Hypothalamus (tissue), 51 donors: ENCODE data around the gene PLXNA3.

ENCODE experiments used
- DNase-seq, 51 donors: peaks; one replicate each; lab custom pipeline; 2025; lab: John Stamatoyannopoulos, UW

Gene PLXNA3

DNA sequence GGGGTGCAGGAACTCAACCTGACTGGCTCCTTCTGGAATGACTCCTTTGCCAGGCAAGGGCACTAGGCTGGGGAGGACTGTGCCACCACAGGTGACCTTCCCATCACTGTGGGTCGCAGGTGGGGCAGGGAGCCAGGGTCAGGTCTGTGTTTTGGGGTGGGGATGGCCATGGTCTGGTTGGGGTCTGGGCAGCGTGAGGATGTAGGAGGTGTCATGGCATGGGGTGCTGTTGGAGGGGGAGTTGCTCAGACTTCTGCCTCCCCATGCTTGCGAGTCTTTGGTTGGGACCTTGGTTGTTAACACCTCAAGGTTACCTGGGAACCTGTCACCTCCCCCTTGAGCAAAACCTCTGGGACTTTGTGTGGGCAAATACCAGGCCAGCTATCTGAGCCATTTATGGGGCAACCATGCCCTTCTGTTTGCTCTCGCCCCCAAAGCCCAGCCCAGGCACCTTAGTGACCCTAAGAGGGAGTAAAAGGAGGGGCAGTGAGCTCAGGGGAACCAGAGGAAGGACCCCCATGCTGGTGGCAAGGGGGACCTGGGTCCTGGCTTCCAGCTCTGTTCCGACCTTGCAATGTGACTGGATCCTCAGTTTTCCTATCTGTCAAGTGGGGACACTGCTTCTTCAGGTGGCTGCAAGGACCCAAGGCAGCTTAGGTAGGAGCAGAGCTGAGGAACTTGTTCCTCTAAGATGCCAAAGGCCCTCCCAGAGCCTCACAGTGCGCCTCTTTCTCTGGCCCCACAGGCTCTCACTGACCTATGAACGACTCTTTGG, 23.5 kb upstream of the PLXNA3 start:
- DNase-seq = no peak

DNA sequence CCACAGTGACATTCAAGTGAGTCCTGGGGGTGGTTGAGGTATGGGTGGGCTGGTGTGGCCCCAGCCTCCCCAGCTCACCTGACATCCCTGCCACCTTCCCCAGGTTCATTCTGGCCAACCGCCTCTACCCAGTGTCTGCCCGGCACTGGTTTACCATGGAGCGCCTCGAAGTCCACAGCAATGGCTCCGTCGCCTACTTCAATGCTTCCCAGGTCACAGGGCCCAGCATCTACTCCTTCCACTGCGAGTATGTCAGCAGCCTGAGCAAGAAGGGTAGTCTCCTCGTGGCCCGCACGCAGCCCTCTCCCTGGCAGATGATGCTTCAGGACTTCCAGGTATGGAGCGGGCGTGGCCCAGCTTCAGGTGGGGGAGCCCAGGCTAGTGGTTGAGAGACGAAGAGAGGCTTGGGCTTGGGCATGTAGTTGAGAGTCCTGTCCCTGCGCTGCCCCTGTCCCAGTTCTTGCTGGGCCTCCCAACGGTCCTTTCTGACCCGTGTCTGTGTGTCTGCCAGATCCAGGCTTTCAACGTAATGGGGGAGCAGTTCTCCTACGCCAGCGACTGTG, 22.8 kb upstream of the PLXNA3 start:
- DNase-seq = no peak

DNA sequence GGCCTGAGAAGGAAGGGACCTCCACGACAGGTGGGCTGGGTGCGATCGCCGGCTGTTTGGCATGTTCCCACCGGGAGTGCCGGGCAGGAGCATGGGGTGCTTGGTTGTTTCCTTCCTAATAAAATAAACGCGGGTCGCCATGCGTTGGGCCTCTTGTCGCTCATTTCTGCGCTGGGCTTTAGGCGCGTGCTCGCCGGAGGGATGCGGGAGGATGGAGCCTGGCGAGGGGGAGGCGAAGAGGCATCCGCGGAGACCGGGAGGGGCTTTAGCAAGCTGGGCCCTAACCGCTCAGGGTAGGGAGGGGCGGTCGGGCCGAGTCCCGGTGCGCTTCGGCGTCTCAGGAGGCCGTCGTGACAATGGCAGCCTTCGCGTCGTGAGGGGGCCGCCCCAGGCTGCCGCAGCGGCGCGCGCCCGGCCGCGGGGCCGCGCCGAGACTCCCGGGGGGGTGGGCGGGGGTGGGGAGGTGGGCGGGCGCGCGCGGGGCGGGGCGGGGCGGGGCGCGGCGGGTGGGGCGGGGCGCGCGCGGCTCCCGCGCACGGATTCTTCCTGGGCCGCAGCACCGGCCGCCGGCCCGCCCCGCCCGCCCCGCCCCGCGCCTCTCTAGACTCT, 21.6 kb upstream of the PLXNA3 start:
- DNase-seq = peak in 22 of 51 donors; percentile 1 to 58 (median 30)

DNA sequence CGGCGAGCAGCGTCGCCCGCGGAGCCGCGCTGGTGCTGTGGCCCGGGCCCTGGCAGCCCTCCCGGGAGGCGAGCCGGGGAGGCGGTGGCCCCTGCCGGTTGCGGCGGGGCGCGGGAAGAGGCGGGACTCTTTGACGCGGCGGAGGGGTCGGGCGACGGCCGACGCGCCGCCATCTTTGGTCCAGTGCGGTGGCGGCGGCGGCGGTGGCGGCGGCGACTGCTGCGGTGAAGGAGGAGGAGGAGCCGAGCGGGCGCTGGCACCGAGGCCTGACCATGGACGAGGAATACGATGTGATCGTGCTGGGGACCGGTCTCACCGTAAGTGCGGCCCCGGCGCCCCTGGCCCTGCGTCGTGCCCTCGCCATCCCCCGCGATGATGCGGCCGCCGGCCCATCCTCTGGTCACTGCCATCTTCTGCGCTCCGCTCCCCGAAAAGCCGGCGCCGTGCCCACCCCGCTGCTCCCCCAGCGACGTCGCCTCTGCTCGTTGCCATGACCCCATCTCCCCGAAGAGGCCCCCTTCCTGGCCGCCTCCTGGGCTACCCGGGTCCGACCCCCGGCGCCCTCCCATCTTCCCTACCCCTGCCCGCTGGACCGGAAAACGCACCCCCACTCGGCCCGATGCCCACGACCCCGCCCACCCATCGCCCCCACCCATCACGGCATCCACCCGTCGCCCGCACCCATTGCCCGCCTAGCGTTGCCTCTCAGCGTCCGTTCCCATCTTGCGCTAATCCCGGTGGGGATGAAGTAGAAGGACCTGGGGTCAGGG, 20.9 kb upstream of the PLXNA3 start, which contains the start of gene GDI1:
GDI1 (plus strand) TSS at position 172 of the 770 bp plus-strand sequence; CDS start at position 273, 101 bp downstream.
- peak in 25 of 51 donors; percentile 1 to 55 (median 30) for DNase-seq

DNA sequence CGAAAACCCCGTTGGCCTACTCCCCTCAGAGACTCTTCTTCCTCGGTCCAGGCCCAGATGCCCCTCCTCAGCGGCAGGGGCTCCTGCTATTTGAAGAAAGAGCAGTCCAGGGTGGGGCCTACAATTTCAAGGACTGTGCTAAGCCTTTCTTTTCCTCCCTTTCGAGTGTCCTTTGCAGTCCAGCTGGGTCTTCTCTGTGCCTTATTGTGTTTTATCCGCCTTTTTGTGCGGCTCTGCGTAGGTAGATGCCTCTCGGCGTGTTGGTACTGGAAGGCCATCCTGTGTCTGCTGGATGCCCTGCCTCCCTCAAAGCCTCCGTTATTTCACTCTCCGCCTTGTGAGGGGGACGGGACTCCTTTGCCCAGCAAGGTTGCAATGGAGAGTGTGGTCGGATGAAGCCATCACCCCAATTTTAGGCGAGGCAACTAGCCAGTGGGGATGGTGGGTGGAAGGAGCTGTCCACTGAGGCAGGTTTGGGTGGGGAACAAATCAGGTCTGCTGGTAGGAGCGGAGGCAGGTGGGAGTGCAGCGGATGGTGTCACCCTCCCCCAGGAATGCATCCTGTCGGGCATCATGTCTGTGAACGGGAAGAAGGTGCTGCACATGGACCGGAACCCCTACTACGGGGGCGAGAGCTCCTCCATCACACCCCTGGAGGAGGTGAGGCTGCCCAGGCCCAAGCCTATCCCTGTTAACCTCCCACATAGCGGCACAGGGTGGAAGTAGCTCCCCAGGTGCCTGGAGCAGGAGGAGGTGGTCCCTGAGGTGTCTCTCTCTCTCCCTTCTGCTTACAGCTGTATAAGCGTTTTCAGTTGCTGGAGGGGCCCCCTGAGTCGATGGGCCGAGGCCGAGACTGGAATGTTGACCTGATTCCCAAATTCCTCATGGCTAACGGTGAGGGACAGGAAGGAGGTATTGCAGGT, 19.8 kb upstream of the PLXNA3 start:
- no peak for DNase-seq

DNA sequence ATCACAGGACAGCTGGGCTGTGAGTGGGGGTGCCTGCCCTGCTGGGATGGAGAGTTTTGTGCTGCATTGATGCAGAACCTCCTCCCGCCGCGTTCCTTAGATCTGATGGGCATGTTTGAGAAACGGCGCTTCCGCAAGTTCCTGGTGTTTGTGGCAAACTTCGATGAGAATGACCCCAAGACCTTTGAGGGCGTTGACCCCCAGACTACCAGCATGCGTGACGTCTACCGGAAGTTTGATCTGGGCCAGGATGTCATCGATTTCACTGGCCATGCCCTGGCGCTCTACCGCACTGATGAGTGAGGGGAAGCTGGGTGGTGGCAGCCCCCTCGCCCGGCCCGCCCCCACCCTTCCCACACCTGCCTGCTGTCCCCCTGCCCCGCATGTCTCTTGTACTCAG, 18.2 kb upstream of the PLXNA3 start:
- no peak for DNase-seq

DNA sequence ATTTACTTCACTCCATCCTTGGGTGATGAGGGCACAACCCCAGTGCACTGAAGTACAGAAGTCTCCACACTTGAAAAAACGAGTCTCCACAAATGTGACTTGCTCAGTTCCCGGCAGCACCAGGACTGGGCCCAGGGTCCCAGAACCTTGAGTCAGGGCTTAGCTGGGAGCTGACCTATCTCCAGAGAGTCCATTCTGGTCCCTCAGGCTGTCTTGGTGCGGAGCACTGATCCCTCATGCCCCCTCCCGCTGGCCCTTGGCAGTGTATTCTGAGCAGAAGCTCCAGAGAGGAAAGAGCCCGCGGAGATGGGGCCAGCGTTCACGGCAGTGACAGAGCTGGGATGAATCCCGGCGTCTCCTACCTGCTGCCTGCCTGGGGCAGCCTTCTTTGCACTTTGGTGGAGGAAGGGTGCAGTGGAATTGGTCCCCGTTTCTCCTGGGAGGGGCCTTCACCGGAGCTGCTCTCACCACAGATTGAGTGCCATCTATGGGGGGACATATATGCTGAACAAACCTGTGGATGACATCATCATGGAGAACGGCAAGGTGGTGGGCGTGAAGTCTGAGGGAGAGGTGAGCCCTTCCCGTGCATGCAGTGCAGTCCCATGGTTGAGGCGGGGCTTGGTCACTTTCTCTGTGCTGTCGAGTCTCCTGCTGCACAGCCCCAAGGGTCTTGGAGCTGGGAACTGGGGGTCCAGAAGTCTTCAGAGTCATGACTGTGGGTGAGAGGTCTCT, 17.3 kb upstream of the PLXNA3 start:
- no peak for DNase-seq

DNA sequence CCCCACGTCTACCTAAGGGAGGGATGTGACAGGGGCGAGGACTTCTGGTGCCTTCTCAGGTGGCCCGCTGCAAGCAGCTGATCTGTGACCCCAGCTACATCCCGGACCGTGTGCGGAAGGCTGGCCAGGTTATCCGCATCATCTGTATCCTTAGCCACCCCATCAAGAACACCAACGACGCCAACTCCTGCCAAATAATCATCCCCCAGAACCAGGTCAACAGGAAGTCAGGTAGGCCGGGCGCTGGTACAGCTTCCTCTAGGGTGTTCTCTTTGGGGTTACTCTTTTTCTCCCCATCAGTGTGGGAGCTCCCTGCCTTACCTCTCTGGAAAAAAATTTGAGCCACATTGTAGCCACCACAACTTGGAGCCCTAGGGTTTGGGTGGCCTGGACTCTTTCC, 16.5 kb upstream of the PLXNA3 start:
- no peak for DNase-seq

DNA sequence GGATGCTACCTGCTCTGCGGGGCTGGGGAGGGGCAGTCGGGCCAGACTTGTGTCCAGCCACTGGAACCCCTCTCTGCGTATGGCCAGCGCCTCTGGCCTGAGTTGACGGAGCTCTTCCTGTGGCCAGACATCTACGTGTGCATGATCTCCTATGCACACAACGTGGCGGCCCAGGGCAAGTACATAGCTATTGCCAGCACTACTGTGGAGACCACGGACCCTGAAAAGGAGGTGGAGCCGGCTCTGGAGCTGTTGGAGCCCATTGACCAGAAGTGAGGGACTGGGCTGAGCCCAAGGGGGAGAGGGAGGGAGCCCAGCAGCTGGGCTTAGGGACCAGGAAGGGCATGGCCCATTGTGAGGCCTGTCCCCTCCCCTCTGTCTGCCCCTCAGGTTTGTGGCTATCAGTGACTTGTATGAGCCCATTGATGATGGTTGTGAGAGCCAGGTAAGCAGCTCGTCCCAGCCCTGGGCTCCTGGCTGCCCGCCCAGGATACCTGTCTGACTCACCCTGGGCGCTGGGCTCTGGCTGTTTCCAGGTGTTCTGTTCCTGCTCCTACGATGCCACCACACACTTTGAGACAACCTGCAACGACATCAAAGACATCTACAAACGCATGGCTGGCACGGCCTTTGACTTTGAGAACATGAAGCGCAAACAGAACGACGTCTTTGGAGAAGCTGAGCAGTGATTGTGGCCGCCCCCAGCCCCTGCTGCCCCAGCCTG, 15.9 kb upstream of the PLXNA3 start:
- DNase-seq = no peak

DNA sequence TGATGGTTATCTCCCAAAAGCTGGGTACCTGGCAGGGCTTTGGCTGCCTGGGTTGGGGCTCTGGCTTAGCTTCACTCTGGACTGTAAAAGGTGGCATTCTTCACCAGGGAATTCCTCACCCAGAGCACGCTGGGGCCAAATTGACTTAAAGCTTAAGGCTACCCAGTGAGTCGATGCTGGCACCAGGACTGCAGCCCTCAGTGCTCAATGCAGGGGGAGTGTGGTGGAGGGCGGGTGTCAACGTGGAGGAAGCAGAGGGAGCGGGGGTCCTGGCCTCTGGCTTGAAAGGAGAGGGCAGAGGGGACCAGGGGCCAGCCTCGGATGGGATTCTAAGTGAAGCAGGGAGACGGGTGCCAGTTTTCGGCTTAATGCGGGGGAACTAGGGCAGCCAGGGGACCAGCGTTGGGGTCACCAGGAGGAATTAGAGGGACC, 14.6 kb upstream of the PLXNA3 start:
- peak in 2 of 51 donors; percentile 19 to 23 for DNase-seq

DNA sequence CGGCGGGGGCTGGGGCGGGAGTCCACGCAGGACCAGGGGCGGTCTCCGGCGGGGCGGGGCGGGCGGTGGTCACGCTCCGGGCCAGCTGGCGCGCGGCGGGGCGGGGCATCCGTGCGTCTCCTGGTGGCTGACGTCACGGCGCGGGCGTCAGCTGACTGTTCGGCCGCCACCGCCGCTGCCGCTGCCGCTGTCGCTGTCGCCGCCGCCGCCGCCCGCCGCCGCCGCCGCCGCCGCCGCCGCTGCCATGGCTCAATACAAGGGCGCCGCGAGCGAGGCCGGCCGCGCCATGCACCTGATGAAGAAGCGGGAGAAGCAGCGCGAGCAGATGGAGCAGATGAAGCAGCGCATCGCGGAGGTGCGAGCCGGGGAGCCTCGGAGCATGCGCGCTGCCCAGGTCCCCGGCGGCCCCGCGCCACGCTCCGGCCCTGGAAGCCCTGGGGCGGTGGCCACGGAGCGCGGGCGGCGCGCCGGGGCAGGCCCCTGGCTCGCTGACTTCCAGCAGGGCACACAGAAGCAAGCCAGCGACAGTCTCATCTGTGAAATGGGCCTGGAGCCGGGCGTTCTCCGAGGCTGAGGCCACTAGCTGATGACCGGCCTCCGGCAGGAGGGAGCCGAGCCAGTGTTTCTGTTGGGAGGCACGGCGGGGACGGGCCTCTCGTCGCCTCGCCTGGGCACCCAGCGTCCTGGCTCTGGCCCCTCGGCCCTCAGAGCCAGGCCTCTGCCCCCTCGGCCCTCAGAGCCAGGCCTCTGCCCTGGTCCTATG, 13.9 kb upstream of the PLXNA3 start, which contains the start of gene FAM50A:
FAM50A (plus strand) TSS at position 150 of the 763 bp plus-strand sequence; CDS start at position 245, 95 bp downstream.
- peak in 47 of 51 donors; percentile 11 to 84 (median 57) for DNase-seq

DNA sequence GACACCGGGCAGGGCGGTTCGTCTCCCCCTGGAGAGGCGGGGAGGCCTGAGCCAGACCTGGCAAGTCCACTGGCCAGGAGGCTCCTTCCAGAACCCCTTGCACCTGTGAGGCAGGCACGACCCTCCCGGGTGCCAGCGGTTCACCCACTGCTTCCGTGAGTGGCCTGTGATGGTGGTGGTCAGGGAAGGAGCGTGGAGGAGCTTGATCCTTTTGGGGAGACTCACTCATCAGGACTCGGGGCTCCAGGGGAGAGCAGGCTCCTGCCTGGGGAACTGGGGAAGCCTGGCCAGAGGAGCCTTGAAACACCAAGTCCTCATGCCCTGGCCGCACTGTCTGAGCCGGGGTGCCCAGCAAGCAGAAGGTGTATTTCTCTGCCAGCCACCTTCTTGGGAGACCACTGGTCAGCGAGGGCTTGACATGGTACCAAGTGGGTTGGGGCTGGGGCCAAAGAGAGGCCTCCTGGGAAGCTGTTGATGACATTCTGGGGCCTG, 13.3 kb upstream of the PLXNA3 start:
- DNase-seq = no peak

DNA sequence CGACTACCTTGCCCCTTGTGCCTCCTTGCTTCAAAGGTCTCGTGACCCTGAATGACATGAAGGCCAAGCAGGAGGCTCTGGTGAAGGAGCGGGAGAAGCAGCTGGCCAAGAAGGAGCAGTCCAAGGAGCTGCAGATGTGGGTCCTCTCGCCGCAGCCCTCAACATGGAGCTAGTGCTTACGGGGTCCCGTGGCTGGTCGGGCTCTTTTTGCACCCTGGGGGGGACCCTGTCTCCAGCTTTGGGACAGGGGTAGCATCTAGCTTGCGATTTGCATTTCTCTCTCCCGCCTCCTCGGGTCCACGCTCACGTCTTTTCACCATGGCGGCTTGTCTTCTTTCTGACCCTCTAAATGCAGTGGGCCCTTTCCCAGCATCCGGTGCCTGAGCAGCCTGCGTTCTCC, 12.3 kb upstream of the PLXNA3 start:
- DNase-seq = no peak

DNA sequence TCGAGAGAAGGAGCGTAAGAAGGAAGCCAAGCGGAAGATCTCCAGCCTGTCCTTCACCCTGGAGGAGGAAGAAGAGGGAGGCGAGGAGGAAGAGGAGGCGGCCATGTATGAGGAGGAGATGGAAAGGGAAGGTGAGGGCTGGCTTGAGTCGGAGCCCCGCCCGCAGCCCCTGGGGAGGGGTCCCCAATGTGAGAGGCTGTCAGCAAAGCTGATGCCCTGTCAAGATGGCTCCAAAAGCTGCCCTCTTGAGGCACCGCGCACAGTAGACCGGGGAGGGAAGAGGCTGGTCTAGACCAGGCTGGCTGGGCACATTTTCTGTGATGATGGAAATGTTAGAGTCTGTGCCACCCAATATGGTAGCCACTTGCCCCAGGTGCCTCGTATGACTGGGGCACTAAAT, 11.7 kb upstream of the PLXNA3 start:
- no peak for DNase-seq

DNA sequence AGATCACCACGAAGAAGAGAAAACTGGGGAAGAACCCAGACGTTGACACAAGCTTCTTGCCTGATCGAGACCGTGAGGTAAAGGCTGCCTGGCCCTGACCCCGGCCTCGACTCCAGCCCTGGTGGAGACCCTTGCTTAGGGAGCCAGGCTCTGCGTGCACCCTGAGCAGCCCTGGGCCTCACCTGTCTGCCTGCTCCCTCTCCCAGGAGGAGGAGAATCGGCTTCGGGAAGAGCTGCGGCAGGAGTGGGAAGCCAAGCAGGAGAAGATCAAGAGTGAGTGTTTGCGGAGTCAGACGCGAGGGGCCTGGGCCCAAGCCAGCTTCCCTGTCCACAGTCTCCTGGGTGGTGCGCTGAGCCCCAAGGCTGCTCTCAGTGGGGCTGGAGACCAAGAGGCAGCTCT, 9.6 kb upstream of the PLXNA3 start:
- no peak for DNase-seq

DNA sequence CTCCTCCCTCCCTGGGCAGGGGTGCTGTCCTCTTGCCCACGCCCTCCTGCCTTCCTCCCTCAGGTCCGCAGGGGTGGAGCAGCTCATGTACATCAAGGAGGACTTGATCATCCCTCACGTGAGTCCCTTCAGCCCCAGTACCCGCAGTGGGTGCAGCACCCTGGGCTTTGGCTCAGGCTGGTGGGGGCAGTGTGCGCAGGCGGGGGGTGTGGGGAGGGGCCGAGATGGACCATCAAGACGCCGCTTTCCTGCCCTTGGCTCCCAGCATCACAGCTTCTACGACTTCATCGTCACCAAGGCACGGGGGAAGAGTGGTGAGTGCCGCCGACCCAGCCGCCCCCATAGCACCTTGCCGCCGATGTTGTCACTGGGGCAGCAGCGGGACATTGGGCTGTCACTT, 8.5 kb upstream of the PLXNA3 start:
- DNase-seq = no peak

DNA sequence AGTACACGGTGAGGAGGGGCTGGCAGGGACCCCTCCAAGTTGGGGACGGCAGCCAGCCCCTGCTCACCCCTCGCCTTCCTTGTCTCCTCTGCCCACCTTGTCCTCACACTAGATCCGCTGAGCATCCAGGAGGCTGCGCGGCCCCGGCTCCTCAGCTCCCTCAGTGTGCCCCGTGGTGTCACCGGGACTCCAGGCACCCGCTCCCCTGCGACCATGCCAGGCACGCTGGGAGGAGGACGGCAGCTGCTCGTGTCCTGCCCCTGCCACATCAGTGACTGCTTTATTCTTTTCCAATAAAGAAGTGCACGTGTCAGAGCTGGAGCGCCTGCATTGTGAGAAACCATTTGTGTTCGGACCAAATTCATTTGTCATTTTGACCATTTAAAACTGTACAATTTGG, 7.8 kb upstream of the PLXNA3 start:
- DNase-seq = peak in 15 of 51 donors; percentile 2 to 38 (median 9)
